AG10803 (cell line): ENCODE measurements around the gene MRAP2.
"Not testable (repeated sequence)": the region's sequence is repeated elsewhere in the genome, so short reads cannot be mapped to it uniquely, and the experiment has no call there.

ENCODE experiments used
- DNase-seq: peaks from one replicate; pipeline ENCODE4 v3.0.0; 2010; ENCODE audit warnings: low read depth
- H3K4me3 ChIP-seq: 2 replicates; pipeline ENCODE4 v1.5.1; 2011; ENCODE audit warnings: mild to moderate bottlenecking, low read length, control low read depth
- CTCF ChIP-seq: conservative IDR thresholded peaks from 2 replicates; pipeline ENCODE4 v1.5.1; 2011; ENCODE audit warnings: mild to moderate bottlenecking, low read length, control low read depth, inconsistent platforms

Gene MRAP2

GRCh38 chr6:84059082-84059481 lies 25.5 kb downstream of the MRAP2 start:
- no peak overlapping the region for H3K4me3 ChIP-seq
- no peak for TF ChIP-seq CTCF
- no peak for DNase-seq

- no peak overlapping the region for H3K4me3 ChIP-seq
- DNase-seq = peak; percentile 18
- TF ChIP-seq CTCF = no peak
Observed at GRCh38 chr6:84061174-84061573, 27.6 kb downstream of the MRAP2 start.

- TF ChIP-seq CTCF = no peak
- DNase-seq = no peak
- H3K4me3 ChIP-seq = no peak overlapping the region
Observed at GRCh38 chr6:84061613-84062398, 28.2 kb downstream of the MRAP2 start.

- no peak for DNase-seq
- H3K4me3 ChIP-seq = no peak overlapping the region
- TF ChIP-seq CTCF = no peak
Observed at GRCh38 chr6:84062519-84063154, 29.1 kb downstream of the MRAP2 start.

- no peak overlapping the region for H3K4me3 ChIP-seq
- no peak for TF ChIP-seq CTCF
- DNase-seq = peak; percentile 36
Observed at GRCh38 chr6:84065693-84066290, 32.2 kb downstream of the MRAP2 start.

GRCh38 chr6:84066536-84066935 lies 33.0 kb downstream of the MRAP2 start:
- no peak for DNase-seq
- no peak overlapping the region for H3K4me3 ChIP-seq
- no peak for TF ChIP-seq CTCF

- H3K4me3 ChIP-seq, DNase-seq: not testable (repeated sequence)
Observed at GRCh38 chr6:84068873-84069272, 35.3 kb downstream of the MRAP2 start.
